T follicular helper cell (primary cell): ENCODE data around the gene CRLF3.
"Not testable (repeated sequence)": the region's sequence is repeated elsewhere in the genome, so short reads cannot be mapped to it uniquely, and the experiment has no call there.

ENCODE experiments used
- DNase-seq: peaks from one replicate; pipeline ENCODE4 v3.0.0-alpha.2; 2020; ENCODE audit warnings: low read depth

CRLF3 gene

GRCh38 chr17:30814860-30815259, 9.6 kb downstream of the CRLF3 start:
- not testable (repeated sequence) for DNase-seq

- DNase-seq = not testable (repeated sequence)
These were observed 10.3 kb downstream of the CRLF3 start for GRCh38 chr17:30814236-30814635.

GRCh38 chr17:30812218-30813177, 12.0 kb downstream of the CRLF3 start:
- DNase-seq = no peak

GRCh38 chr17:30809867-30810266, 14.6 kb downstream of the CRLF3 start:
- no peak for DNase-seq

GRCh38 chr17:30808785-30809286, 15.7 kb downstream of the CRLF3 start:
- no peak for DNase-seq

- DNase-seq = no peak
These were observed 16.6 kb downstream of the CRLF3 start for GRCh38 chr17:30807896-30808295.

- no peak for DNase-seq
These were observed 18.5 kb downstream of the CRLF3 start for GRCh38 chr17:30805944-30806456.

- DNase-seq = no peak
These were observed 22.8 kb downstream of the CRLF3 start for GRCh38 chr17:30801671-30802070.

GRCh38 chr17:30796016-30796415, 28.5 kb downstream of the CRLF3 start:
- DNase-seq = no peak

GRCh38 chr17:30794372-30794771, 30.1 kb downstream of the CRLF3 start:
- no peak for DNase-seq

GRCh38 chr17:30793282-30793977, 31.1 kb downstream of the CRLF3 start:
- no peak for DNase-seq

- no peak for DNase-seq
These were observed 34.2 kb downstream of the CRLF3 start for GRCh38 chr17:30790279-30790678.

GRCh38 chr17:30788918-30789317, 35.6 kb downstream of the CRLF3 start:
- no peak for DNase-seq

GRCh38 chr17:30782206-30782605, 42.3 kb downstream of the CRLF3 start:
- no peak for DNase-seq

GRCh38 chr17:30780343-30780742, 44.1 kb downstream of the CRLF3 start:
- DNase-seq = no peak

- DNase-seq = not testable (repeated sequence)
These were observed 55.7 kb downstream of the CRLF3 start for GRCh38 chr17:30768771-30769170.

GRCh38 chr17:30767641-30768404, 56.7 kb downstream of the CRLF3 start:
- DNase-seq = not testable (repeated sequence)

GRCh38 chr17:30761060-30761459, 63.4 kb downstream of the CRLF3 start:
- DNase-seq = no peak

GRCh38 chr17:30753291-30753690, 71.2 kb downstream of the CRLF3 start:
- not testable (repeated sequence) for DNase-seq

- DNase-seq = not testable (repeated sequence)
These were observed 73.5 kb downstream of the CRLF3 start for GRCh38 chr17:30750982-30751381.

- not testable (repeated sequence) for DNase-seq
These were observed 76.9 kb downstream of the CRLF3 start for GRCh38 chr17:30747621-30748020.

- DNase-seq = not testable (repeated sequence)
These were observed 81.8 kb downstream of the CRLF3 start for GRCh38 chr17:30742669-30743068.
